Measurements from ENCODE around the gene MYO7B. TPM values are rescaled to one million over a fixed set of nuclear protein-coding genes. Genes with fewer than 3 reads are reported as not detected.
A peak's percentile ranks its signal among the peaks of the same experiment; 100 is the strongest.

Gene MYO7B
- total RNA-seq, 1 donor from 2014 or later = 5.2 TPM

GRCh38 chr2:127628767-127629614 lies 93.5 kb downstream of the MYO7B start:
- no peaks in the 10 kb centered on the region for H3K27me3 ChIP-seq (ENCODE audit: low read depth)
- no peak for TF ChIP-seq CTCF (IDR thresholded peaks at IDR 0.05)
- no peaks in the 10 kb centered on the region for H3K9me3 ChIP-seq
- no peaks in the 10 kb centered on the region for H3K36me3 ChIP-seq
- no peak overlapping the region for H3K4me3 ChIP-seq
- no peak for DNase-seq
- H3K27ac ChIP-seq = no peak overlapping the region
- peaks cover 40% of the 10 kb centered on the region for H3K4me1 ChIP-seq
- ATAC-seq = no peak
- intact Hi-C loops (cut with DNase I) = no loop called here

- Histone ChIP-seq H3K9me3 (no peaks in the 10 kb centered on the region), H3K4me1 (peaks cover 43% of the 10 kb centered on the region), H3K4me3 (no peak overlapping the region), H3K36me3 (no peaks in the 10 kb centered on the region), H3K27me3 (ENCODE audit: low read depth) (no peaks in the 10 kb centered on the region), H3K27ac (no peak overlapping the region)
- no peak for TF ChIP-seq CTCF (IDR thresholded peaks at IDR 0.05)
- intact Hi-C loops (cut with DNase I) = no loop called here
- ATAC-seq (no peak), DNase-seq (no peak)
These were observed 94.2 kb downstream of the MYO7B start for GRCh38 chr2:127629637-127630036.

- no peaks in the 10 kb centered on the region for H3K36me3 ChIP-seq
- intact Hi-C loops (cut with DNase I) = no loop called here
- peaks cover 43% of the 10 kb centered on the region for H3K4me1 ChIP-seq
- no peak for TF ChIP-seq CTCF (IDR thresholded peaks at IDR 0.05)
- ATAC-seq (peak in 1 of 2 donors; percentile 31), DNase-seq (no peak)
- no peaks in the 10 kb centered on the region for H3K27me3 ChIP-seq (ENCODE audit: low read depth)
- H3K27ac ChIP-seq = peak overlapping the region; percentile 31
- no peaks in the 10 kb centered on the region for H3K9me3 ChIP-seq
- no peak overlapping the region for H3K4me3 ChIP-seq
These were observed 94.8 kb downstream of the MYO7B start for GRCh38 chr2:127630096-127630863.

GRCh38 chr2:127630864-127631540 lies 95.5 kb downstream of the MYO7B start:
- Histone ChIP-seq H3K4me3 (no peak overlapping the region), H3K27ac (peak overlapping the region; percentile 31), H3K9me3 (no peaks in the 10 kb centered on the region), H3K36me3 (no peaks in the 10 kb centered on the region), H3K4me1 (peaks cover 47% of the 10 kb centered on the region), H3K27me3 (ENCODE audit: low read depth) (no peaks in the 10 kb centered on the region)
- no peak for ATAC-seq
- no peak for DNase-seq
- no peak for TF ChIP-seq CTCF (IDR thresholded peaks at IDR 0.05)
- intact Hi-C loops (cut with DNase I) = no loop called here

GRCh38 chr2:127631541-127631996 lies 96.1 kb downstream of the MYO7B start:
- no peak for TF ChIP-seq CTCF (IDR thresholded peaks at IDR 0.05)
- Histone ChIP-seq H3K27ac (peak overlapping the region; percentile 11), H3K4me3 (no peak overlapping the region), H3K27me3 (ENCODE audit: low read depth) (no peaks in the 10 kb centered on the region), H3K36me3 (no peaks in the 10 kb centered on the region), H3K4me1 (peaks cover 53% of the 10 kb centered on the region), H3K9me3 (no peaks in the 10 kb centered on the region)
- no peak for ATAC-seq
- intact Hi-C loops (cut with DNase I) = no loop called here
- DNase-seq = no peak
